HepG2 (cell line): ENCODE measurements around the gene PIAS1. TPM values are rescaled to one million over a fixed set of nuclear protein-coding genes. Genes with fewer than 3 reads are reported as not detected.

Experiments
- ARNTL ChIP-seq: sonication (generic); formaldehyde crosslinking; IDR thresholded peaks from 2 replicates; pipeline ENCODE4 v1.4.0; 2020; ENCODE audit warnings: mild to moderate bottlenecking, missing genetic modification reagents
- ATF7 ChIP-seq, 2 experiments: fragments of 450-650 bp in 1 of 2; sonication (generic) in 1 of 2; formaldehyde crosslinking in 1 of 2; IDR thresholded peaks; 2 replicates each; pipeline versions ENCODE4 v1.4.0 to v1.6.1; 2016 to 2020; ENCODE audit warnings: antibody characterized with exemption in 1 of 2, mild to moderate bottlenecking in 1 of 2, missing genetic modification reagents in 1 of 2
- IKZF5 ChIP-seq: IDR thresholded peaks from 2 replicates; pipeline ENCODE4 v1.6.1; 2018; ENCODE audit warnings: missing genetic modification reagents, mild to moderate bottlenecking, missing compliant biosample characterization
- MED8 ChIP-seq: sonication (generic); formaldehyde crosslinking; IDR thresholded peaks from 2 replicates; pipeline ENCODE4 v1.8.1; 2023; ENCODE audit warnings: mild to moderate bottlenecking, missing genetic modification reagents; ENCODE audit not compliant: insufficient replicate concordance
- NAIF1 ChIP-seq: sonication (generic); formaldehyde crosslinking; IDR thresholded peaks from 2 replicates; pipeline ENCODE4 v1.5.0; 2020; ENCODE audit warnings: mild to moderate bottlenecking, missing genetic modification reagents, borderline replicate concordance
- NFRKB ChIP-seq: fragments of 450-650 bp; IDR thresholded peaks from 2 replicates; pipeline ENCODE4 v1.6.1; 2017
- NR2C2 ChIP-seq: sonication (generic); formaldehyde crosslinking; IDR thresholded peaks from 2 replicates; pipeline ENCODE4 v1.4.0; 2020; ENCODE audit warnings: missing genetic modification reagents, mild to moderate bottlenecking, moderate library complexity, borderline replicate concordance
- ONECUT2 ChIP-seq: sonication (generic); formaldehyde crosslinking; IDR thresholded peaks from 2 replicates; pipeline ENCODE4 v1.4.0; 2020; ENCODE audit warnings: missing genetic modification reagents
- SRSF9 ChIP-seq: fragments of 200-400 bp; formaldehyde crosslinking; IDR thresholded peaks from 2 replicates; pipeline ENCODE4 v1.6.1; 2018; ENCODE audit warnings: borderline replicate concordance, mild to moderate bottlenecking, low read depth, low read length; ENCODE audit not compliant: insufficient read depth, poor library complexity, severe bottlenecking
- TBX2 ChIP-seq: sonication (generic); formaldehyde crosslinking; IDR thresholded peaks from 2 replicates; pipeline ENCODE4 v1.5.0; 2020; ENCODE audit warnings: missing genetic modification reagents, mild to moderate bottlenecking, borderline replicate concordance
- USF2 ChIP-seq, 2 experiments: sonication (generic) in 1 of 2; formaldehyde crosslinking in 1 of 2; IDR thresholded peaks; 2 replicates each; pipeline versions ENCODE4 v1.5.1 to v1.6.1; 2011 to 2020; ENCODE audit warnings: borderline replicate concordance in 1 of 2, low read depth in 1 of 2, low read length in 1 of 2, mild to moderate bottlenecking in 1 of 2, missing genetic modification reagents in 1 of 2, moderate library complexity in 1 of 2
- ZNF230 ChIP-seq: sonication (generic); formaldehyde crosslinking; IDR thresholded peaks from 2 replicates; pipeline ENCODE4 v1.4.0; 2020; ENCODE audit warnings: mild to moderate bottlenecking, missing genetic modification reagents
- ZNF280D ChIP-seq: sonication (generic); formaldehyde crosslinking; IDR thresholded peaks from 2 replicates; pipeline ENCODE4 v1.5.1; 2020; ENCODE audit warnings: mild to moderate bottlenecking, missing genetic modification reagents
- ZNF543 ChIP-seq: sonication (generic); formaldehyde crosslinking; IDR thresholded peaks from 2 replicates; pipeline ENCODE4 v1.4.0; 2020; ENCODE audit warnings: mild to moderate bottlenecking, missing genetic modification reagents
- ZNF709 ChIP-seq: sonication (generic); formaldehyde crosslinking; IDR thresholded peaks from 2 replicates; pipeline ENCODE4 v1.5.0; 2020; ENCODE audit warnings: mild to moderate bottlenecking, missing genetic modification reagents
- ZNF784 ChIP-seq: sonication (generic); formaldehyde crosslinking; IDR thresholded peaks from 2 replicates; pipeline ENCODE4 v1.5.1; 2020; ENCODE audit warnings: missing genetic modification reagents, mild to moderate bottlenecking, borderline replicate concordance
- ZUFSP ChIP-seq: sonication (generic); formaldehyde crosslinking; IDR thresholded peaks from 2 replicates; pipeline ENCODE4 v1.9.0; 2021; ENCODE audit warnings: missing genetic modification reagents, mild to moderate bottlenecking, borderline replicate concordance
- polyA plus RNA-seq, 8 experiments: library from polyadenylated mRNA; depleted of rRNA in 3 of 8; stranded (reverse) in 7 of 8; unstranded in 1 of 8; fragments of >200 nt; fragmentation: Illumina TruSeq in 4 of 8; extraction: Trizol in 4 of 8; gene quantifications; 2 replicates each; pipeline versions ENCODE4 v1.2.1 to v1.2.3, GENCODE V29; 2011 to 2016; ENCODE audit warnings: low read depth in 4 of 8, missing spikeins in 1 of 8, mixed read lengths in 1 of 8; ENCODE audit not compliant: insufficient read depth in 1 of 8
- total RNA-seq, 5 experiments: library from RNA; depleted of rRNA; stranded (reverse); fragments of >200 nt; fragmentation: Illumina TruSeq; extraction: Trizol; gene quantifications; 2 replicates each; pipeline ENCODE4 v1.2.3, GENCODE V29; 2016; ENCODE audit warnings: low read depth in 1 of 5

PIAS1 gene
- total and polyA plus RNA-seq, 2 of the 13 experiments (the other 11 are each of a cell fraction or from before 2014, with no cell fraction given) = 20.7 to 33.7 TPM

- no peak for TF ChIP-seq USF2 (IDR thresholded peaks at IDR 0.05; ENCODE audit: low read depth, low read length)
- peak; percentile 15; the same call in 1 of the 2 replicates for TF ChIP-seq USF2 (CRISPR knock-in tag; IDR thresholded peaks at IDR 0.05; ENCODE audit: borderline replicate concordance)
- no peak for TF ChIP-seq ZNF709 (CRISPR knock-in tag)
- no peak for TF ChIP-seq ZNF784 (CRISPR knock-in tag)
- no peak for TF ChIP-seq SRSF9
- no peak for TF ChIP-seq IKZF5 (CRISPR knock-in tag)
- TF ChIP-seq NFRKB = no peak
- TF ChIP-seq ZNF543 (CRISPR knock-in tag) = no peak
- TF ChIP-seq ARNTL (CRISPR knock-in tag) = no peak
- TF ChIP-seq ATF7 (IDR thresholded peaks at IDR 0.05) = no peak
- peak; percentile 30; the same call in 1 of the 2 replicates for TF ChIP-seq ATF7 (CRISPR knock-in tag; IDR thresholded peaks at IDR 0.05)
- TF ChIP-seq MED8 = no peak
- TF ChIP-seq ONECUT2 (CRISPR knock-in tag) = no peak
- no peak for TF ChIP-seq ZUFSP (CRISPR knock-in tag)
- TF ChIP-seq ZNF280D (CRISPR knock-in tag) = no peak
- 0 out of 2 replicates have a peak, but pooled peaks have one; percentile 10 for TF ChIP-seq TBX2 (CRISPR knock-in tag)
- TF ChIP-seq NR2C2 (CRISPR knock-in tag) = no peak
- no peak for TF ChIP-seq NAIF1
- 0 out of 2 replicates have a peak, but pooled peaks have one; percentile 79 for TF ChIP-seq ZNF230 (CRISPR knock-in tag)
These were observed 174.9 kb downstream of the PIAS1 start (continued) for GRCh38 chr15:68228971-68229385.
